Mucosa of rectum (tissue), 2 donors: Measurements from ENCODE around the gene DKK1.

Experiments used
- H3K27ac ChIP-seq, 2 donors: one replicate each; pipeline ENCODE4 v1.7.0; 2013; ENCODE audit warnings: inconsistent platforms in 2 of 2, low read depth in 2 of 2, low read length in 2 of 2
- H3K27me3 ChIP-seq, 2 donors: one replicate each; pipeline ENCODE4 v1.7.0; 2013; ENCODE audit warnings: low read length in 2 of 2; ENCODE audit not compliant: control insufficient read depth in 2 of 2, insufficient read depth in 2 of 2
- H3K36me3 ChIP-seq, 2 donors: one replicate each; pipeline ENCODE4 v1.7.0; 2013; ENCODE audit warnings: low read length in 2 of 2; ENCODE audit not compliant: control insufficient read depth in 2 of 2, insufficient read depth in 2 of 2
- H3K4me1 ChIP-seq, 2 donors: one replicate each; pipeline ENCODE4 v1.7.0; 2013; ENCODE audit warnings: low read length in 2 of 2, mild to moderate bottlenecking in 1 of 2; ENCODE audit not compliant: control insufficient read depth in 2 of 2, insufficient read depth in 2 of 2
- H3K4me3 ChIP-seq, 2 donors: one replicate each; pipeline ENCODE4 v1.7.0; 2013; ENCODE audit warnings: low read length in 2 of 2
- H3K9ac ChIP-seq, 2 donors: one replicate each; pipeline ENCODE4 v1.7.0; 2013; ENCODE audit warnings: low read length in 2 of 2, low read depth in 1 of 2, mild to moderate bottlenecking in 1 of 2
- H3K9me3 ChIP-seq, 2 donors: one replicate each; pipeline ENCODE4 v1.7.0; 2013; ENCODE audit warnings: low read length in 2 of 2; ENCODE audit not compliant: control insufficient read depth in 2 of 2
- donor health status: healthy.
- donor health status: Normal muscosa, but diverticular disease.

The DKK1 gene

GRCh38 chr10:52313933-52314821 lies at the start of gene DKK1:
Gene DKK1 (plus strand): TSS chr10:52314281. CDS start chr10:52314435, 154 bp downstream.
- Histone ChIP-seq H3K9me3 (no peaks in the 10 kb centered on the region), H3K27me3 (peaks cover 29 to 31% of the 10 kb centered on the region in 2 donors), H3K4me1 (peaks cover 13 to 15% of the 10 kb centered on the region in 2 donors), H3K27ac (no peak within 1 kb of the TSS), H3K36me3 (no peaks in the 10 kb centered on the region), H3K4me3 (peak within 1 kb of the TSS; percentile 65 to 72), H3K9ac (peak within 1 kb of the TSS; percentile 6 to 41)

GRCh38 chr10:52265131-52265926 lies 48.8 kb upstream of the DKK1 start:
- no peak overlapping the region for H3K27ac ChIP-seq
- H3K9me3 ChIP-seq = no peaks in the 10 kb centered on the region
- H3K27me3 ChIP-seq = no peaks in the 10 kb centered on the region
- no peaks in the 10 kb centered on the region for H3K4me1 ChIP-seq
- no peak overlapping the region for H3K4me3 ChIP-seq
- no peak overlapping the region for H3K9ac ChIP-seq
- H3K36me3 ChIP-seq = no peaks in the 10 kb centered on the region

GRCh38 chr10:52266858-52267257 lies 47.2 kb upstream of the DKK1 start:
- no peak overlapping the region for H3K27ac ChIP-seq
- H3K9ac ChIP-seq = no peak overlapping the region
- no peaks in the 10 kb centered on the region for H3K9me3 ChIP-seq
- no peaks in the 10 kb centered on the region for H3K4me1 ChIP-seq
- H3K4me3 ChIP-seq = no peak overlapping the region
- no peaks in the 10 kb centered on the region for H3K36me3 ChIP-seq
- H3K27me3 ChIP-seq = no peaks in the 10 kb centered on the region

GRCh38 chr10:52268790-52269189 lies 45.3 kb upstream of the DKK1 start:
- no peak overlapping the region for H3K4me3 ChIP-seq
- no peak overlapping the region for H3K27ac ChIP-seq
- H3K9ac ChIP-seq = no peak overlapping the region
- no peaks in the 10 kb centered on the region for H3K4me1 ChIP-seq
- no peaks in the 10 kb centered on the region for H3K36me3 ChIP-seq
- H3K9me3 ChIP-seq = no peaks in the 10 kb centered on the region
- H3K27me3 ChIP-seq = no peaks in the 10 kb centered on the region

- Histone ChIP-seq H3K9ac (no peak overlapping the region), H3K36me3 (no peaks in the 10 kb centered on the region), H3K27me3 (no peaks in the 10 kb centered on the region), H3K4me3 (no peak overlapping the region), H3K4me1 (no peaks in the 10 kb centered on the region), H3K9me3 (no peaks in the 10 kb centered on the region), H3K27ac (no peak overlapping the region)
Observed at GRCh38 chr10:52269233-52269632, 44.8 kb upstream of the DKK1 start.

GRCh38 chr10:52276163-52276562 lies 37.9 kb upstream of the DKK1 start:
- H3K9ac ChIP-seq = no peak overlapping the region
- H3K4me3 ChIP-seq = no peak overlapping the region
- H3K36me3 ChIP-seq = no peaks in the 10 kb centered on the region
- H3K27ac ChIP-seq = no peak overlapping the region
- H3K9me3 ChIP-seq = no peaks in the 10 kb centered on the region
- no peaks in the 10 kb centered on the region for H3K27me3 ChIP-seq
- H3K4me1 ChIP-seq = no peaks in the 10 kb centered on the region

- H3K36me3 ChIP-seq = no peaks in the 10 kb centered on the region
- no peaks in the 10 kb centered on the region for H3K9me3 ChIP-seq
- no peak overlapping the region for H3K9ac ChIP-seq
Observed at GRCh38 chr10:52276986-52277385, 37.1 kb upstream of the DKK1 start.

GRCh38 chr10:52279546-52279945 lies 34.5 kb upstream of the DKK1 start:
- H3K9ac ChIP-seq = no peak overlapping the region
- H3K27me3 ChIP-seq = no peaks in the 10 kb centered on the region
- no peaks in the 10 kb centered on the region for H3K9me3 ChIP-seq
- H3K27ac ChIP-seq = no peak overlapping the region
- no peaks in the 10 kb centered on the region for H3K4me1 ChIP-seq
- H3K4me3 ChIP-seq = no peak overlapping the region
- no peaks in the 10 kb centered on the region for H3K36me3 ChIP-seq

More at GRCh38 chr10:52276986-52277385, 37.1 kb upstream of the DKK1 start:
- Histone ChIP-seq H3K27me3 (no peaks in the 10 kb centered on the region), H3K27ac (no peak overlapping the region), H3K4me1 (no peaks in the 10 kb centered on the region), H3K4me3 (no peak overlapping the region)

- Histone ChIP-seq H3K36me3 (no peaks in the 10 kb centered on the region), H3K9me3 (no peaks in the 10 kb centered on the region), H3K4me3 (no peak overlapping the region), H3K27me3 (no peaks in the 10 kb centered on the region), H3K27ac (no peak overlapping the region), H3K9ac (no peak overlapping the region), H3K4me1 (no peaks in the 10 kb centered on the region)
Observed at GRCh38 chr10:52280051-52280450, 34.0 kb upstream of the DKK1 start.

- H3K4me3 ChIP-seq = no peak overlapping the region
- no peak overlapping the region for H3K9ac ChIP-seq
- H3K36me3 ChIP-seq = no peaks in the 10 kb centered on the region
- no peaks in the 10 kb centered on the region for H3K27me3 ChIP-seq
- no peaks in the 10 kb centered on the region for H3K9me3 ChIP-seq
- H3K27ac ChIP-seq = no peak overlapping the region
- peaks cover 1 to 7% of the 10 kb centered on the region in 2 donors for H3K4me1 ChIP-seq
Observed at GRCh38 chr10:52283174-52283573, 30.9 kb upstream of the DKK1 start.
